H1 (cell line): ENCODE results near the gene ALG2. TPM values are rescaled to one million over a fixed set of nuclear protein-coding genes. Genes with fewer than 3 reads are reported as not detected.
A peak's percentile ranks its signal among the peaks of the same experiment; 100 is the strongest.

ENCODE experiments used
- CTCF ChIA-PET: fragments of 300-600 bp; sonication (Branson Sonifier 250); formaldehyde crosslinking; loops from one replicate; lab custom pipeline; 2021; ENCODE audit not compliant: partially characterized antibody; lab: Charles Lee
- POLR2A ChIA-PET: fragments of 300-600 bp; sonication (Branson Sonifier 250); formaldehyde crosslinking; loops from one replicate; lab custom pipeline; 2021; ENCODE audit warnings: inconsistent platforms; ENCODE audit not compliant: partially characterized antibody; lab: Charles Lee
- DNase-seq, 2 experiments: peaks; one replicate each; pipeline versions ENCODE4 v3.0.0 to v3.0.0-alpha.2; 2010 to 2022; ENCODE audit warnings: low spot score in 2 of 2, low read depth in 1 of 2, mixed read lengths in 1 of 2
- FAIRE-seq: peaks from 2 replicates; lab custom pipeline; 2011; peaks lifted over from hg19 to GRCh38; lab: Jason Lieb, UNC
- H2AFZ ChIP-seq: 2 replicates; pipeline ENCODE4 v1.8.1; 2012; ENCODE audit warnings: low read length, inconsistent platforms
- H2AK5ac ChIP-seq: 2 replicates; pipeline ENCODE4 v1.6.1; 2013; ENCODE audit warnings: low read depth, low read length
- H2BK120ac ChIP-seq: replicated peaks from 2 replicates; pipeline ENCODE3; 2013; ENCODE audit warnings: low read depth, low read length, inconsistent platforms
- H2BK12ac ChIP-seq: 2 replicates; pipeline ENCODE4 v1.6.1; 2013; ENCODE audit warnings: low read depth, low read length
- H2BK15ac ChIP-seq: 2 replicates; pipeline ENCODE4 v1.6.1; 2013; ENCODE audit warnings: low read length
- H2BK20ac ChIP-seq: 2 replicates; pipeline ENCODE4 v1.6.1; 2013; ENCODE audit warnings: low read length
- H2BK5ac ChIP-seq: 2 replicates; pipeline ENCODE4 v1.6.1; 2013; ENCODE audit warnings: low read depth, low read length
- H3K14ac ChIP-seq: 2 replicates; pipeline ENCODE4 v1.6.1; 2013; ENCODE audit warnings: inconsistent platforms; ENCODE audit not compliant: insufficient read length
- H3K18ac ChIP-seq: 2 replicates; pipeline ENCODE4 v1.6.1; 2013; ENCODE audit warnings: low read length; ENCODE audit errors: extremely low read depth
- H3K23ac ChIP-seq: 2 replicates; pipeline ENCODE4 v1.6.1; 2013; ENCODE audit warnings: inconsistent platforms; ENCODE audit not compliant: insufficient read length
- H3K23me2 ChIP-seq: 2 replicates; pipeline ENCODE4 v1.6.1; 2013; ENCODE audit warnings: low read depth, low read length
- H3K27ac ChIP-seq: 2 replicates; pipeline ENCODE4 v1.6.1; 2011; ENCODE audit warnings: low read depth, low read length, inconsistent platforms
- H3K27me3 ChIP-seq, 4 experiments: replicated peaks in 1 of 4; 1 replicate in 1 of 4; 2 replicates in 3 of 4; pipeline versions ENCODE4 v1.6.1 to v1.8.1; 2011 to 2013; ENCODE audit warnings: low read length in 3 of 4, mild to moderate bottlenecking in 3 of 4, inconsistent platforms in 2 of 4, mixed read lengths in 2 of 4, moderate library complexity in 1 of 4; ENCODE audit not compliant: control insufficient read depth in 3 of 4, insufficient read depth in 3 of 4; ENCODE audit errors: extremely low read depth in 1 of 4
- H3K36me3 ChIP-seq, 4 experiments: 2 replicates each; pipeline versions ENCODE4 v1.6.1 to v1.8.1; 2011 to 2013; ENCODE audit warnings: mild to moderate bottlenecking in 4 of 4, low read length in 3 of 4, moderate library complexity in 2 of 4, control low read depth in 1 of 4, inconsistent platforms in 1 of 4; ENCODE audit not compliant: insufficient read depth in 4 of 4, control insufficient read depth in 2 of 4
- H3K4ac ChIP-seq: replicated peaks from 2 replicates; pipeline ENCODE3; 2013; ENCODE audit warnings: low read length, low read depth, mixed read lengths, inconsistent platforms; ENCODE audit not compliant: insufficient read length
- H3K4me1 ChIP-seq, 4 experiments: replicated peaks in 1 of 4; 1 replicate in 1 of 4; 2 replicates in 3 of 4; pipeline versions ENCODE4 v1.6.1 to v1.8.1; 2011 to 2013; ENCODE audit warnings: low read length in 3 of 4, inconsistent platforms in 2 of 4, mixed read lengths in 1 of 4; ENCODE audit not compliant: insufficient read depth in 4 of 4, control insufficient read depth in 3 of 4
- H3K4me2 ChIP-seq, 2 experiments: 2 replicates each; pipeline versions ENCODE4 v1.6.1 to v1.8.1; 2011 to 2013; ENCODE audit warnings: low read depth in 2 of 2, low read length in 2 of 2, control low read depth in 1 of 2, inconsistent platforms in 1 of 2, mild to moderate bottlenecking in 1 of 2; ENCODE audit not compliant: insufficient read depth in 1 of 2
- H3K4me3 ChIP-seq, 4 experiments: fragments of 200-600, 300-600 bp in 1 of 4; sonication (generic), shearing (Covaris generic), sonication (Bioruptor Twin) in 1 of 4; 2 replicates each; pipeline versions ENCODE4 v1.5.1 to v1.8.1; 2011 to 2016; ENCODE audit warnings: low read length in 4 of 4, low read depth in 3 of 4, control low read depth in 2 of 4, inconsistent platforms in 2 of 4, mild to moderate bottlenecking in 2 of 4, mixed read lengths in 1 of 4, moderate library complexity in 1 of 4; ENCODE audit not compliant: insufficient read depth in 2 of 4; ENCODE audit errors: extremely low read depth in 1 of 4
- H3K56ac ChIP-seq: replicated peaks from 2 replicates; pipeline ENCODE3; 2013; ENCODE audit warnings: low read depth, mild to moderate bottlenecking, mixed read lengths, low read length, inconsistent platforms; ENCODE audit not compliant: insufficient read length
- H3K79me1 ChIP-seq: 2 replicates; pipeline ENCODE4 v1.6.1; 2013; ENCODE audit warnings: low read depth, low read length, control low read depth
- H3K79me2 ChIP-seq, 2 experiments: 2 replicates each; pipeline versions ENCODE4 v1.6.1 to v1.8.1; 2012 to 2013; ENCODE audit warnings: low read length in 2 of 2, mild to moderate bottlenecking in 2 of 2, inconsistent platforms in 1 of 2; ENCODE audit not compliant: insufficient read depth in 2 of 2, control insufficient read depth in 1 of 2
- H3K9ac ChIP-seq, 4 experiments: replicated peaks in 1 of 4; 1 replicate in 1 of 4; 2 replicates in 3 of 4; pipeline versions ENCODE4 v1.6.1 to v1.8.1; 2011 to 2013; ENCODE audit warnings: low read depth in 3 of 4, low read length in 3 of 4, control low read depth in 2 of 4, mild to moderate bottlenecking in 2 of 4, moderate library complexity in 2 of 4, inconsistent platforms in 1 of 4; ENCODE audit errors: extremely low read depth in 1 of 4
- H3K9me3 ChIP-seq, 2 experiments: 2 replicates each; pipeline versions ENCODE4 v1.6.1 to v1.8.1; 2012 to 2013; ENCODE audit warnings: mild to moderate bottlenecking in 2 of 2, moderate library complexity in 2 of 2, control low read depth in 1 of 2, inconsistent platforms in 1 of 2, low read depth in 1 of 2, low read length in 1 of 2, mixed read lengths in 1 of 2; ENCODE audit not compliant: insufficient read depth in 2 of 2
- H4K20me1 ChIP-seq, 2 experiments: replicated peaks in 1 of 2; 2 replicates each; pipeline versions ENCODE3 to v1.8.1; 2011 to 2013; ENCODE audit warnings: inconsistent platforms in 2 of 2, low read length in 2 of 2, mild to moderate bottlenecking in 1 of 2; ENCODE audit not compliant: insufficient read depth in 2 of 2, control insufficient read depth in 1 of 2
- H4K5ac ChIP-seq: 2 replicates; pipeline ENCODE4 v1.6.1; 2013; ENCODE audit warnings: low read length, low read depth, mixed read lengths, inconsistent platforms; ENCODE audit not compliant: insufficient read length
- H4K8ac ChIP-seq: 2 replicates; pipeline ENCODE4 v1.8.0; 2013; ENCODE audit warnings: mild to moderate bottlenecking, moderate library complexity, low read length, inconsistent platforms; ENCODE audit not compliant: insufficient read depth; ENCODE audit errors: extremely low read depth
- H4K91ac ChIP-seq: replicated peaks from 2 replicates; pipeline ENCODE3; 2013; ENCODE audit warnings: low read length, mixed read lengths, inconsistent platforms; ENCODE audit not compliant: insufficient read length
- ATF2 ChIP-seq: IDR thresholded peaks from 2 replicates; pipeline ENCODE4 v1.6.1; 2012; ENCODE audit warnings: low read length, inconsistent platforms
- CTCF ChIP-seq, 3 experiments: IDR thresholded peaks; 1 replicate in 2 of 3; 2 replicates in 1 of 3; pipeline versions ENCODE4 v1.5.1 to v1.6.1; 2011; ENCODE audit warnings: low read length in 3 of 3, mild to moderate bottlenecking in 3 of 3, inconsistent platforms in 2 of 3, low read depth in 1 of 3, moderate library complexity in 1 of 3; ENCODE audit not compliant: insufficient read depth in 1 of 3; ENCODE audit errors: control extremely low read depth in 1 of 3
- E2F6 ChIP-seq: IDR thresholded peaks from 2 replicates; pipeline ENCODE4 v1.6.1; 2012; ENCODE audit warnings: inconsistent platforms
- MAX ChIP-seq: IDR thresholded peaks from 2 replicates; pipeline ENCODE4 v1.6.1; 2012; ENCODE audit warnings: inconsistent platforms
- RXRA ChIP-seq: IDR thresholded peaks from 2 replicates; pipeline ENCODE4 v1.6.1; 2011; ENCODE audit warnings: low read depth, mild to moderate bottlenecking, low read length, moderate library complexity; ENCODE audit not compliant: insufficient read depth
- SIRT6 ChIP-seq: IDR thresholded peaks from one replicate; pipeline ENCODE4 v1.7.1; 2012; ENCODE audit warnings: low read length, inconsistent platforms
- SRF ChIP-seq: IDR thresholded peaks from 2 replicates; pipeline ENCODE4 v1.6.1; 2011; ENCODE audit warnings: mild to moderate bottlenecking, low read depth, low read length, moderate library complexity
- WGBS, 2 experiments: shearing (Covaris generic) in 1 of 2; methylation state at CpG; one replicate each; pipeline versions ENCODE4 v1.1.6 to v1.1.7; 2013 to 2015; ENCODE audit warnings: low lambda C conversion rate in 2 of 2, mixed read lengths in 2 of 2, inconsistent platforms in 1 of 2, low coverage in 1 of 2, missing lambda C conversion rate in 1 of 2; ENCODE audit not compliant: insufficient replicate concordance in 2 of 2, insufficient coverage in 1 of 2, insufficient read length in 1 of 2; ENCODE audit errors: extremely low coverage in 1 of 2, missing lambda C conversion rate in 1 of 2; 5-methylcytosine and 5-hydroxymethylcytosine counted together
- polyA plus RNA-seq, 7 experiments: library from polyadenylated mRNA; depleted of rRNA in 3 of 7; stranded (reverse) in 5 of 7; unstranded in 2 of 7; fragments of >200 nt in 5 of 7; fragments of 200-250 nt in 2 of 7; gene quantifications; 1 replicate in 5 of 7; 2 replicates in 1 of 7; 4 replicates in 1 of 7; pipeline versions ENCODE4 v1.2.1 to v1.2.3, GENCODE V29; 2011 to 2013; ENCODE audit warnings: missing spikeins in 2 of 7, mixed read lengths in 2 of 7
- total RNA-seq: library from RNA; stranded (reverse); fragmentation: NEBNext Ultra II Directional; extraction: Animal tissue kit (Norgen Biotek cat#: 25700); gene quantifications from 2 replicates; pipeline ENCODE4 v1.2.1, GENCODE V29; 2021

ALG2 gene
- total and polyA plus RNA-seq, 2 of the 8 experiments (the other 6 are each of a cell fraction or from before 2014, with no cell fraction given): 27.1 to 30.7 TPM

- no peaks in the 10 kb centered on the region; a peak in 2 of 7 replicates for H3K27me3 ChIP-seq
- peaks cover 0 to 4% (median 1%) of the 10 kb centered on the region in 4 experiments; a peak in 5 of 7 replicates for H3K4me1 ChIP-seq
- CTCF ChIA-PET: interaction anchor here (0.7 to 2.5 kb wide), 23 partner anchors 10 to 986 kb away, joined by 3 to 9 read pairs (median 3); partner anchors contain the start of gene ALG2
- TF ChIP-seq RXRA: no peak
- TF ChIP-seq SRF: no peak
- TF ChIP-seq CTCF (IDR thresholded peaks at IDR 0.05; ENCODE audit: control extremely low read depth in 1 of 3, insufficient read depth in 1 of 3, low read depth in 1 of 3, low read length in 3 of 3): peak; percentile 46 to 74 (median 58); a peak in 3 of 4 replicates
- TF ChIP-seq ATF2: no peak
- no peak for TF ChIP-seq E2F6
- TF ChIP-seq MAX: 0 out of 2 replicates have a peak, but pooled peaks have one; percentile 11
- TF ChIP-seq SIRT6: no peak
Observed at GRCh38 chr9:99264070-99264680, 42.4 kb upstream of the ALG2 start.

More at GRCh38 chr9:99264070-99264680, 42.4 kb upstream of the ALG2 start:
- Histone ChIP-seq H2BK12ac (no peak overlapping the region), H3K18ac (no peak overlapping the region), H3K36me3 (no peaks in the 10 kb centered on the region), H2BK5ac (no peak overlapping the region), H4K20me1 (no peaks in the 10 kb centered on the region), H2BK15ac (no peak overlapping the region), H3K9ac (no peak overlapping the region), H3K4me3 (no peak overlapping the region), H3K9me3 (no peaks in the 10 kb centered on the region), H3K14ac (no peak overlapping the region), H2BK20ac (no peak overlapping the region), H4K8ac (no peak overlapping the region), H4K91ac (no peak overlapping the region), H3K4me2 (no peak overlapping the region), H3K4ac (no peak overlapping the region), H2AK5ac (no peak overlapping the region), H2BK120ac (no peak overlapping the region), H3K23me2 (no peaks in the 10 kb centered on the region), H3K56ac (no peak overlapping the region), H4K5ac (no peak overlapping the region), H3K79me1 (no peaks in the 10 kb centered on the region), H3K23ac (no peak overlapping the region), H2AFZ (no peak overlapping the region), H3K27ac (no peak overlapping the region), H3K79me2 (no peaks in the 10 kb centered on the region)
- POLR2A ChIA-PET: no interaction called here
- FAIRE-seq: no peak
- DNase-seq: peak in 1 of 2 experiments; percentile 62
- 57% methylated on average over 2 of the region's 3 CpGs; no CpG with 5 or more reads in 1 of the 2 experiments for WGBS, 2 experiments
